Non-pigmented ciliary epithelial cell (primary cell): ENCODE results near the gene AKR1B1.

ENCODE experiments used
- DNase-seq: peaks from one replicate; pipeline ENCODE4 v3.0.0-alpha.2; 2010; ENCODE audit warnings: low read depth

The AKR1B1 gene

GRCh38 chr7:134469622-134470021, 10.7 kb upstream of the AKR1B1 start:
- DNase-seq = no peak

GRCh38 chr7:134468475-134468874, 9.6 kb upstream of the AKR1B1 start:
- DNase-seq = no peak

DNA sequence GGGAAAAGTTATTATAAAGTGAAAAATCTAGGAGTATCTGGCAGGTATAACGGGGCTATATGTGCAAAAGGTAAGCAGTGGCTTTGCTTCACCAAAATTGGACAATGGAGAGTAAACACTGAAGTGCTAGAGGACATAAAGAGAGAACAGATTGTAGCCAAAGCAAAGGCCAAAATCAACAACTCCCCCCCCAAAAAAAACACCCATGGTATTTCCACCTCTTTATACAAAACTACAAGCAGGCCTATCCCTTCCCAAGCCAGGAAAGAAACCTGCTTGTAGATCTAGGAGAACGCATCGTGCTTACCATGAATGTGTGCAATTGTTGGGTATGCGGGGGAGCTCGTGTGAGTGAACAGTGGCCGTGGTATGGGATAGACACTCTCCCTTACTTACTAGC, 9.2 kb upstream of the AKR1B1 start:
- no peak for DNase-seq

GRCh38 chr7:134465491-134465890, 6.6 kb upstream of the AKR1B1 start:
- DNase-seq = no peak

DNA sequence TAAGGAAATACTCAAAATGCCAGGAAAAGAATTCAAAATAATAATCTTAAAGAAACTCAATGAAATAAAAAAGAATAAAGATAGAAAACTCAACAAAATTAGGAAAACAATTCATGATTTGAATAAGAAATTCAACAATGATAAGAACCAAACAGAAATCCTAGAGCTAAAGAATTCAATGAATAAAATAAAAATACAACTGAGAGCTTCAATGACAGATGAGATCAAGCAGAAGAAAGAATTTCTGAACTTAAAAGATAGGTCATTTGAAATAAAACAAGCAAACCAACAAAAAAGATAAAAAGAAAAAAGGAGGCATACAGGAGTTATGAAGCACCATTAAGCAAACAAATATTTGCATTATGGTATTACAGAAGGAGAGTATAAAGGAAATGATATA, 5.6 kb upstream of the AKR1B1 start:
- DNase-seq = no peak

DNA sequence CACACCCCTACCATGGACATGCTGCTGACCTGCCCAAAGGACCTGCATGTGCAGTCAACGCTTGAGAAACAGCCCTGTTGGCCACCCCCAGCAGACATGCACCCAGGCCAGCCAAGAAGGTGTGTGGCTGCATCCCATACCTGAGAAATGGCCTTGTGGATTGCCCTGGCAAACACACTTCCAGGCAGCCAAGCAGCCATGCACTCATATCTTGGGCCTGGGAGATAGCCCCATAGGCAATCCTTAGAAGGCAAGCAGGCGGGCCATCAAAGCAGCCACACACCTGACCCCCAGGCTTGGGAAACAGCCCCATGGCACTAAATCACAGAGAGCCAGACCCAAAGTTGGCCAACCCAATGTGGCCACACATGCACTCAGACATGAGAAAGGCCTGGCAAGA, 4.9 kb upstream of the AKR1B1 start:
- no peak for DNase-seq

GRCh38 chr7:134462337-134462925, 3.5 kb upstream of the AKR1B1 start:
- DNase-seq = no peak

DNA sequence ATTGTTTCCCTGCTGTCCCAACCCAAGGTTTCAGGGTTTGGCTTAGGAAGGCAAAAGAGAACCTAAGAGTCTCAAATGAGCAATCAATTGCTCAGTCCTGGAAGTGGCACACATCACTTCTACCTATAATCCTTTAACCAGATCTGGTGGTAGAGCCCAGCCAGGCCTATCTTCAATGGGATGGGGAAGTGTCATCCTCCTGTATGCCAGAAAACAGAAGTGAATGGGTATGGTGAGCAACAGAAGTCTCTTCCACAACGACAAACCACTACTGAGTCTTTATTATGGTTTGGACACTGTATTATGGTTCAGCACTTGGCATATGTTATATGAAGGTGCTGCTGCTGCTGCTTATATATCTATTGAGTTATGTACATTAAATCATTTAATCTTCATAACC, 3.0 kb upstream of the AKR1B1 start:
- DNase-seq = no peak

DNA sequence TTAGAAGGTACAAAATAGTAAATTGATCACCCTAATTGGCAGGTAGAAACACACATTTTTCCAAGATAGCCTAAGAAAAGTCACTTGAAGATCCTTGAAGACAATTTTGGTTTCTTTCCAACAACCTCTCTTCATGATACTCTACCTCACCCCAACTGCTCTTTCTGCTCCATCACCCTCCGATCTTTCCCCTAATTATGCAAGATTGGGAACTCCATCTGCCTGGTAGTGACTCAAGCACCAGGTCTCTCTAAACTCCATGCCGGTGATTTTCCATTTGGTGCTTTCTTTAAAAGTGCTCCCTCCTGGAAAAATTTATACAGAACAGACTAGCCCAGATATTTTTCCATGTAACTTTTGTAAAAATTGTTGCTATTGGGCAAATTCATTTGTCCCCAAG, 1.1 kb upstream of the AKR1B1 start:
- DNase-seq = no peak

- DNase-seq = no peak
These were observed 527 bp downstream of the AKR1B1 start for GRCh38 chr7:134458341-134458805.

DNA sequence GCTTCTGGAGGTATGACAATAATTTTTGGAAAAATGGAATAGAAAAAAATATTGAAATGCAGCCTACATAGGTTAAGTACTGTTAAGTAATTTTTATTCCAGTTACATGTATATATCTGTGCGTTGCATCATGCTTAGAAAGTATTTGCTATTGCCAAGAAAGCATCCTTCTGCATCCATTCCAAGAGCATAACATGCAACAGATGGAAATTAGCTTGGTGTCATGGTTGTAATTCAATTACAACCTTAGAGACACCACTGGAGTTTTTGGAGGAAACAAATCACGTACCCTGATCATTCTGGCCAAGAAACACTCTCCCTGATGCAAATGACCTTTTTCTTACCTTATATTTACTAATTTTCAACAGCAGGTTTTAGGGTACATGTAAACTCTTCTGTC, 1.7 kb downstream of the AKR1B1 start:
- DNase-seq = no peak

DNA sequence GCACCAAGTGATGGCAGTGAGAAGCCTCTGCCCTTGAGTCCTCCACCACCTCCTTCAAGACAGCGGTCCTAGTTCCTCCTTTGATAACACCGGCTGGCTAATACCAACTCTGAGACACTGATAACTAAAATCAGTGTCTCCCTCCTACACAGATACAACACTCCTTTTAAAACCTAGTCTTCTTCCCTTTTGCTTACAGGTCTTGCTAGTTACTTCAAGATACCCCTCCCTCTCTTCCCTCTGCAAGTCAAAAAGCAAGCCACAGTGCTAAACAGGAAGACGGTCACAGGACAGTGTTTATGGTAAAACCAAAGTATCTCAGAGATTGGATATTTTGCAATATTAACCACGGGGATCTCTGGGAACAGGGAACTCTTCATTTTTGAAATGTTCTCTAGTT, 4.6 kb downstream of the AKR1B1 start:
- DNase-seq = no peak

DNA sequence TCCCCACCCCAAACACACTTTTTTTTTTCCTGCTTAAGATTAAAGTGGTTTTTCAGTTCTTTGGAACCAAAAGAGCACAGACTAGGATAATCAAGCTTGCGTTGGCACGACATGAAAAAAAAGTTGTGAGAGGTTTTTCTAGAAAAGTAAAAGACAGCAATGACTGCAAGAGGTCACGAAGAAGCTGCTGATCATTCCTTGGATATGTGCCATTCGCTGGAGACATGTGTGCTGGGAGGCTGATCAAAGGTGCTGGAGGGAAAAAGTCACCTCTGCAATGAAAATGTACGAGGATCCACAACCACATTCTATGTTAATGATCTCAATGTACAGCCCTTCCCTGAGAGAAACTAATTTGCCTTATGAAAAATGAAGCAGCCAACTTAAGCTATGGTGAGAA, 5.4 kb downstream of the AKR1B1 start:
- no peak for DNase-seq

GRCh38 chr7:134452991-134453473, 5.9 kb downstream of the AKR1B1 start:
- no peak for DNase-seq

DNA sequence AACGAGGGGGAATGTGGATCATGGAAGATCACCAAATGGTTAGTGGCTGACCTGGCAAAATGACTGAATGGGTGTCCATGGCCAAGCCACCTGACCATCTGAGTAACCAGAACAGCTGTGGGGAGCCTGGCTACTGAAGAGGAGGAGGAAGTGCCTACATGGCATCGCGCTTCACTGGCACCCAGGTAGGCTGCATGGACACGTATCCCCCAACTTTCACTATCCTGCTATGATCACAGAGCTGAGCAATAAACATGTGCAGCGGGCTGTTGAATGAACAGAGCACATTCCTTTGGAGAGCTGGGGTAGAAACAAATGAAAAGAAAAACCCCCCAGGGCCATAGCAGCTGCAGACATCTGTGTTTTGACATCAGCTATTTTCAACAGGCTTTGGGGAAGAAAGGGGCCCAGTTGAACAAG, 6.5 kb downstream of the AKR1B1 start:
- DNase-seq = no peak

- DNase-seq = no peak
These were observed 7.2 kb downstream of the AKR1B1 start for GRCh38 chr7:134451656-134452055.

DNA sequence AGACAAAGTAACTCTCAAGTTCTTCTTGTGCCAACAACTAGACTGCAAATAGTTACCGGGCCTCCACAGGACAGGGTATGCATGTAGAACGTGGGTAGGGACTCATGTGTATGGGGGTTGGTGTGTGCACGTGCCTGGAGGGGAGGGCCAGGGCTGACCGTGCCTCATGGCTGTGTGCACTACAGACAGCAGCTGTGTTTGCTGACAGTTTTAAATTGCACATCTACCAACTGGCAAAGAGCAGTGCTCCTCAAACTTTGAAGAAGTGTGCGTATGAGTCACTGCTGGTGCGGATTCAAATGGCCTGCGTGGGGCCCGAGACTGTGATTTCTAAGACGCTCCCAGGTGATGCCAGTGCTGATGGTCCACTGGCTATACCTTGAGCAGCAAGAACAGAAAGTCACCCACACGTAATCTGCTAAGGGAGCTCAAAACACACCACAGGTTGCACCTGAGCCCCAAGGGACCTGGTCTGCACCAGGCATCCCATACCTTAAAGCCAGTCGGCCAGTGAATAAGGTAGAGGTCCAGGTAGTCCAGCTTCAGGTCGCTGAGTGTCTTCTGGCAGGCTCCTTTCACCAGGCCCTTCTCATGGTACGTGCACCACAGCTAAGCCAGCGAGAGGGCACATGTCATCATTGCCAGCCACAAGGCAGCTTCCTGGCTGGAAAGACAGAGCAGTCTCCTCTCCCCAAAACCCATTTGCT, 8.5 kb downstream of the AKR1B1 start:
- DNase-seq = no peak

GRCh38 chr7:134449680-134450079, 9.2 kb downstream of the AKR1B1 start:
- DNase-seq = no peak

GRCh38 chr7:134448356-134449229, 10.3 kb downstream of the AKR1B1 start:
- DNase-seq = peak; percentile 60

- no peak for DNase-seq
These were observed 11.5 kb downstream of the AKR1B1 start for GRCh38 chr7:134447383-134447782.

DNA sequence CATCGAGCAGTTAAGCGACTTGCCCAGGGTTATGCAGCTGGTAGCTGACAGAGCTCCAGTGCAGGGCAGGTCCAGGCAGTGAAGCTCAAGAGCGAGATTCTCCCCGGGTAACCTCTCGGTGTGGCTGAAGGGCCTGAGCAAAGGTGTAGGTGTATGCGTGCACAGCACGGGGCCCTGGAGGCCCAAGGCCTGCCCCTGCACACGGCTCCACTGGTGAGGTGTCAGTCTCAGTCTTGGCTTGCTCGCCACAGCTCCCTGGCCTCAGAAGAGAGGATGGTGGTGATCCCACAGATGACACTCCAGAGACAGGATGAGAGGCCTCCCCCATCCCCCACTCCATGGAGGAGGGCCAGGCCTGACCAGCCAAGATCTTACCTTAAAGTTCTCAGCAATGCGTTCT, 12.0 kb downstream of the AKR1B1 start:
- DNase-seq = no peak

- no peak for DNase-seq
These were observed 12.5 kb downstream of the AKR1B1 start for GRCh38 chr7:134446446-134446845.

DNA sequence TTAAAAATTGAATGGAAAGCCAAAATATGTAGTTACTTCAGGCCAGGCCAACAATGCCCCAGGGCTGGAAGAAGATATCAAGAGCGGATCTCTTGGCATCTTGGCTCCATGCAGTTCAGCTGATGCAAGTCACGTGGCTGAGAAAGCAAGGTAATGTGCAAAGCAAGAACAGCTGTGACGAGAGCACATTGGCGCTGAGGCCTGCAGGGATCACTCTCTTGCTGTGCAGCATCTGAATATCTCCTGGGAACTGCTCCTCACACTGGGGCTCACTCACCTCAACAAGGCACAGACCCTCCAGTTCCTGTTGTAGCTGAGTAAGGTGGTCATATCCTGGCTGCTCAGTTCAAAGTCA, 14.0 kb downstream of the AKR1B1 start:
- DNase-seq = no peak
